Activated gamma-delta T cell treated with Interleukin-2 at 50 U/mL for 16 hours (primary cell): ENCODE results near the gene RPL27.
A peak's percentile ranks its signal among the peaks of the same experiment; 100 is the strongest.
"Not testable (repeated sequence)": the region's sequence is repeated elsewhere in the genome, so short reads cannot be mapped to it uniquely, and the experiment has no call there.

Experiments used
- DNase-seq: peaks from one replicate; pipeline ENCODE4 v3.0.0-alpha.2; 2020

RPL27 gene

DNA sequence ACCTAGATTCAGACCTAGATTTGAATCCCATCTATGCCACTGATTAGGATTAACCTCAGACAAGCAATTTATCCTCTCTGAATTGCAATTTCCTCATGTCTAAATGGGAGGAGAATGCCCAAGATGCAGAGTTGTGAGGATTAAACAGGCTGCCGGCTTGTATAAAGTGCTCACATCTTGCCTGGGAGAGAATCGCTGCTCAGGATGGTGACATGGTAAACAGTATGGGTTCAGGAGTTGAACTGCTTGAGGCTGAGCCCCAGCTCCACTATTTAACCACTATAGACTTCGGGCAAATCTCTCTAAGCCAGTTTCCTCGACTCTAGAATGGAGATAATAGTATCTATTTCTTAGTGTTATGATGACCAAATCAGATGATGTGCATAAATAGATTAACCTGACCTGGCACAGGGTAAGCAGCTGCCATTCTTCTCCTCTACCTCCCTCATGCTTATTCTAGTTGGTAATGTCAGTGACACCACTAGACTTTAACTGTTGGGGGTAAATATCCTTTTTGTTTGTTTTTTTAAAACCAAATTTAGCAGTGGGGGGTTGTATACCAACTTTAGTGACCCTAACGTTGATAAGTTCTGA, 732 bp upstream of the RPL27 start:
- no peak for DNase-seq

DNA sequence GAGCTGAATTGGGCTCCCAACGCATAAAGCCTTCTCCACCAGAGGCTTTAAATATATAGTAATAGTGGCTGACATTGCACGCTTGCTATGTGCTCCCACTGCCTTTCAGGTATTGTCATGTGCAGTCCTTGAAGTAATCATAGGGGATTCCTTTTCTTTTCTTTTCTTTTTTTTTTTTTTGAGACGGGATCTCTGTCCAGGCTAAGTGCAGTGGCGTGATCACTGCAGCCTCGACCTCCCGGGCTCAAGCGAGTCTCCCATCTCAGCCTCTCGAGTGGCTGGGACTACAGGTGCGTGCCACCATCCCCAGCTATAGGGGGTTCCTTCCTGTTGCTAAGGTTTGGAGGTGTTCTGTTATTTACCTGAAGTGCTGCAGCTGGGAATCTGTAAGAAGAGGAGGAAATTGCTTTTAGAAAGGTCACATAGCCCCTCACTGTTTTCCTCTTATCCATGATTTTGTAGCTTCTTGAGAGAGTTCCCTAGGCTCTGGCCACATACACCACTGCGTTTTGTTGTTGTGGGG, 845 bp downstream of the RPL27 start:
- no peak for DNase-seq

GRCh38 chr17:43000894-43001293, 2.7 kb downstream of the RPL27 start:
- not testable (repeated sequence) for DNase-seq

- DNase-seq, result no peak
Observed at GRCh38 chr17:43003542-43004172, 5.4 kb downstream of the RPL27 start.

DNA sequence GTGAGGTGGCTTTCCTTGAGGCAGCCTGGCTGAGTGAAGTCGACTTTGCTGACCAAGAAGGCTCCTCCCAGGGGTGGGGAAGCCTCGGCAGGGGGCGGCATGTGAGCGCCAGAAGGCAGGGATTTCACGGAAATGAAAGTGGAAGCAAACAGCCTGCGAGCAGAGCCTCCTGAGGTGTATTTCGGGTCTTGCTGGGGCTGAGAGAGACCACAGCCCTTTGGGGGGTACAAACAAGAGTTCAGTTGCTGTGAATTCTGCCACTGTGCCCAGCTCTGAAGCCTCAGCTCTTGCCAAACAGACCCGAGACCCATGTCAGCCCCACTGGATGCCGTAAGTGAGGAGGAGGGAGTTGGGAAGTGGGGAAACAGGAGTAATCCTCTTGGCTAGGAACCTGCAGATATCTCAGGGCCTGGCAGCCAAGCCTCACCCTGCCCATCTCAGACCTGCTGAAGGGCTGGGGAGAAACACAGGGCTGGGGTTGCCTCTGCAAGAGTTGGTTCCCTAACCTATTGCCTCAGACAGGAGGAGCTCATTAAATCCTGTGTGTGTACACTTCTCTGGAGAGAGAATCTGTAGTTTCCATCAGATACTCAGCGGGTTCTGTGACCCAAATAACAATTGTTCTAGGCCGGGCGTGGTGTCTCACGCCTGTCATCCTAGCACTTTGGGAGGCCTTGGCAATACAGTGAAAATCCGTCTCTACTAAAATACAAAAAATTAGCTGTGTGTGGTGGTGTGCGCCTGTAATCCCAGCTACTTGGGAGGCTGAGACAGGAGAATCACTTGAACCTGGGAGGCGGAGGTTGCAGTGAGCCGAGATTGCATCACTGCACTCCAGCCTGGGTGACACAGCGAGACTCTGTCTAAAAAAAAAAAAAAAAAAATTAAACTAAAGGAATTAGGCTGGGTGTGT, 8.7 kb downstream of the RPL27 start, which contains the start of gene IFI35:
Gene IFI35 (plus strand): TSS at position 146 of the 913 bp plus-strand sequence. CDS start 164 bp downstream, at position 310.
- peak; percentile 85 for DNase-seq

- no peak for DNase-seq
Observed at GRCh38 chr17:43010667-43011308, 12.6 kb downstream of the RPL27 start.

DNA sequence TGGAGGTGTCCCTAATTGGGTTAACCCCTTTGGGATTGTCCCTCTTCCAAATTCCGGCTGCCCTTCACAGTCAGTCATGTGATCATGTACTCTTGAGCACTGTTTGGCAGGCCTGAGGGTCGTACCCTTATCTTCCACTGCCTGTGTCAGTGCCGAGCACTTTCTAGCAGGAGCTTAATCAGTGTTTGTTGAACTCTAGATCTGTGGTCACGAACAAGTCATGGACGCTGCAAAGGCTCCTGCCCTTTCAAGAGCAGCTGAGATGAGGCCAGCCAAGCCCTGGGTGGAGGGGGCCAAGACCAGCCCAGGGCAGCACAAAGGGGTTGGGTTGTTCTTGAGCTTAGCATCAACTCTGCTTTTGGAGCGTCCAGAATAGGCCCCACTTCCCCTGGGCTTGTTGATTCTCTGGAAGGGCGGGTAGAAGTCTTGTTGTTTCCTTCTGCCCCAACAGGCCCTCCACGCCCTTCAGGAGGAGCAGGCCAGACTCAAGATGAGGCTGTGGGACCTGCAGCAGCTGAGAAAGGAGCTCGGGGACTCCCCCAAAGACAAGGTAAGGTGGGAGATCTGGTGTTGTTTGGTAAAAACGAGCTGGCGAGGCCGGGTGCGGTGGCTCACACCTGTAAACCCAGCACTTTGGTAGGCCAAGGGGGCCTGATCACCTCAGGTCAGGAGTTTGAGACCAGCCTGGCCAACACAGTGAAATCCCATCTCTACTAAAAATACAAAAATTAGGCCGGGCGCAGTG, 13.7 kb downstream of the RPL27 start:
- DNase-seq, result no peak

DNA sequence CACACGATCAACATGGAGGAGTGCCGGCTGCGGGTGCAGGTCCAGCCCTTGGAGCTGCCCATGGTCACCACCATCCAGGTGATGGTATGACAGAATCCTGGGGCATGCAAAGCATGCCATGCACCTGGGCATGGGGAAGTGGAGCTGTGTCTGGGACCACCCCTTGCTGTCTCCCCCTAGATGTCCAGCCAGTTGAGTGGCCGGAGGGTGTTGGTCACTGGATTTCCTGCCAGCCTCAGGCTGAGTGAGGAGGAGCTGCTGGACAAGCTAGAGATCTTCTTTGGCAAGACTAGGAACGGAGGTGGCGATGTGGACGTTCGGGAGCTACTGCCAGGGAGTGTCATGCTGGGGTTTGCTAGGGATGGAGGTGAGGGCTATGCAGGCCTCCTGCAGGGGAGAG, 15.1 kb downstream of the RPL27 start:
- no peak for DNase-seq

DNA sequence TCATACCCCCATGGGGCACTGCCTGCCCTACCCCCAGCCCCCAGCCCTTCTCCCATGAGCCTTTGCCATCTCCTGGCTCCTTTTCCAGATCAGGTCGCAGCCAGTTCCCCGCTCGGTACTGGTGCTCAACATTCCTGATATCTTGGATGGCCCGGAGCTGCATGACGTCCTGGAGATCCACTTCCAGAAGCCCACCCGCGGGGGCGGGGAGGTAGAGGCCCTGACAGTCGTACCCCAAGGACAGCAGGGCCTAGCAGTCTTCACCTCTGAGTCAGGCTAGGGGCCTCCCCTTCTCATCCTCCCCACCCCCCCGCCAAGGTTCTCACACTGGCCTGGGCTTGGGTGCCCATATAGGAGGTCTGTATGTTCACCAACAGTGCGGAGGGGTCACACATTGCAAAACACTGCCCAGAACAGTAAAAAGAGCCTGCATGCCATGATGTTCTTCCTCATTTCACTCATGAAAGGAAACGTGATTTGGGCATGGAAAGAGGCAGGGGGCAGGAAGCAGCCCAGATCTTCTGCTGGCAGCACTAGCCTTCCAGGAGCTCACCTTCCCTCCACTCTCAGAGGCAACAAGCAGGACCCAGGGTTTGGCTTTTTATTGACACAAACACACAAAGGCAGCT, 15.9 kb downstream of the RPL27 start:
- DNase-seq, result no peak

DNA sequence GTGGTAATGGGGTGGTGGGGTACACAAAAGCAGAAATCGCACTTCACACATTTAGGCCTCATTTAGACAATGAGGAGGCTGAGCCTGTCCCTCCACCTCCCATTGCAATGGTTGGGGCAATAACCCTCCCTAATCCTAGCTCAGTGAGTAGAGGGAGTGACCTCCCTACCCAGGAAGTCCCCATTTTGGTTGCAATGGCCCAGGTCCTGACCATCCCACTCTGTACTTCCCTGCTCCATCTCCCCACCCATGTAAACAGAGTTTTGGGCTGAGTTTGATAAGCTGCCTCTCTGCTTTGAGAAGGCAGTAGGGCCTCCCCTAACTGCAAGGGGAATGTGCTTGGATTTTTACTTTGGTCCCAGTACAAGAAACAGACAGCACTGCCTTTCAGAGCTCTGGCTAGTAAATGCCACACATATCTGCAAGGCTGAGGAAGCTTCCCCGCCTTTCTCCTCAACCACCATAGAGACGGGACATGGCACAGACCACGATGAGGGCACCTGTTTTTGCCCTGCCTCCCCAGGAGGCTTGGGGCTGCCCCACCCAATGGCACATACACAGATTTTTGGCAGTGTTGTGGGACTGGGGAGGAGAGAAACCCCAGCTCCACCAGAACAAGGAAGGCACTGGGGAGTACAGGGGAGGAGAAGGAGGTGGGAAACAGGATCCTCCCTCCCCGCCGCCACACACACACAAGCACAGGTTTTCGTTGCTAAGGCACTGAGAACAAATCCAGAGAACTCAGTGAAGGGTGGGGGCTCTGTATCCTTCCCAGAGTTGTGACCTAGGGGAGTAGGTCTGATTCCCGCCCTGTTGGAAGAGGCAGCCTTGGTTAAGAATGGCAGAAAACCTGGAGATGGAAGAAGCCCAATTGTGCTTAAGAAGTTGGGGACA, 16.7 kb downstream of the RPL27 start:
- DNase-seq, result no peak

DNA sequence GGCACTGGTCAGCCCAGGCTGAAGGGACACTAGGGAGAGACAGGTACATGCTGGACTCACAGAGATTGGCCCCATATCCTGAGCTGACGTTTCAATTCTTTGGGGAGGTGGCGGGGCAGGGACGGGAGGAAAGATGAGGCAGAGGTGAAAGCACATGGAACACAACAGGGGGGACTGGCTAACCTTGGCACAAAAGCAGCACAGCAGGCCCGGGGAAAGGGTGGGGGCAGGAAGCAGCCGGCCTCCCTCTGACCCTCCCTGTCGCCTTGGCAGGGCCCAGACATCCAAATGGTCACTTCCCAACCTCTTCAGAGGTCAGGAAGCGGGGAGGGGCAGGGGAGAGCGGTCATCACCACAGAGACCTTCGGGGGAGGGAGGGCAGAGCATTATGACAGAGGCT, 17.4 kb downstream of the RPL27 start:
- DNase-seq, result no peak

- no peak for DNase-seq
Observed at GRCh38 chr17:43016216-43016615, 18.0 kb downstream of the RPL27 start.

- no peak for DNase-seq
Observed at GRCh38 chr17:43018008-43018853, 20.0 kb downstream of the RPL27 start.

- no peak for DNase-seq
Observed at GRCh38 chr17:43018932-43019331, 20.7 kb downstream of the RPL27 start.

DNA sequence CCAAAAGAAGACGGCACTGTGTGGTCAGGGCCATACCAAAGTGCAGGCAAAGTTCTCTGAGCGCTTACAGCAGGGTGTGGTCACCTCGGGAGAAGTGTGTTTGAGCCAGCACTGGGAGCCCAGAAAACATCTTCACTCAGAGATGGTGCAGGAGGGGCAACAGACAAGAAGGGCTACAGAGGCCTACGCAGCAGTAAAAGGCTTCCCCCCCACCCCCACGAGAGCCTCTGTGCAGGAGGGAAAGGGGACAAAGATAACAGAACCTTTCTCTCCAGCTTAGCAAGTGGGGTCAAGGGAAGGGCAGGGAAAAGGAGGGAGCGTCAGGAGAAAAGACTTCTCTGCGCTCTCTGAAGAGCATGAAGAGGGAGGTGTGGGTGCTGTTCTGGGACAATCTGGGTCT, 21.2 kb downstream of the RPL27 start:
- no peak for DNase-seq

DNA sequence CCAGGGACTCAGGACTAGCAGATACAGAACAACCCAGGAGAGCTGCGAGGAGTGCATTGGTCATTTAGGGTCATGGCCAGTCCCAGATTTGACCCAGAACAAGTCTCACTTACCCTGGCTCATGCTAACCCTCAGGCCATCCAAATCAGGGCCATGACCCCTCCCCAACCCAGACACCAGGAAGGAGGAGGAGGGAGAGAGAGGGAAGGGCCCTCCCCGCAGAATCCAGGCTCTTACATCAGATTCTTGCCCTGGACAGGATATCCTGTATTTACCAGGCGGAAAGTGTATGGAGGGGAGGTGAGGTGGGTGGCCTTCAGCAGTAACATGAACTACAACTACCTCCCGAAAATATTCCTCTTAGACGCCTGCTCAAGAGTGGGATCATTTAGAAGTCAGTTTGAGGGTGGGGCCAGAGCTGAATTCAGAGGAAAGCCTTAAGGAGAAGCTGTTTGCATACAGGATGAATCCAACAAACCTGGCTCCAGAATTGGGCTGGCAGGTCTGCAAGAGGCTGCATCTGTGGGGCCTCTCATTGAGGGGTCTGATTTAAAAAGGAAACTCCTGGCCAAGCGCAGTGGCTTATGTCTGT, 21.9 kb downstream of the RPL27 start:
- DNase-seq, result no peak

- peak; percentile 17 for DNase-seq
Observed at GRCh38 chr17:43020789-43021740, 22.8 kb downstream of the RPL27 start.
